GM21528 (cell line): ENCODE measurements around the gene BCL2L1.

Experiments
- ATAC-seq: cut with Tn5 transposase; IDR thresholded peaks from one replicate; pipeline ENCODE4 v1.9.1; 2021; ENCODE audit warnings: mild to moderate bottlenecking, moderate library complexity; ENCODE audit not compliant: unreplicated experiment, low FRiP score

Gene BCL2L1

GRCh38 chr20:31695849-31696804, 26.5 kb downstream of the BCL2L1 start:
- ATAC-seq, result no peak

- ATAC-seq, result no peak
These were observed 27.6 kb downstream of the BCL2L1 start for GRCh38 chr20:31694842-31695593.

- no peak for ATAC-seq
These were observed 28.5 kb downstream of the BCL2L1 start for GRCh38 chr20:31693987-31694661.

- no peak for ATAC-seq
These were observed 29.3 kb downstream of the BCL2L1 start for GRCh38 chr20:31693402-31693801.

GRCh38 chr20:31691646-31692275, 30.9 kb downstream of the BCL2L1 start:
- ATAC-seq, result no peak

GRCh38 chr20:31690124-31690666, 32.5 kb downstream of the BCL2L1 start:
- ATAC-seq, result no peak

- no peak for ATAC-seq
These were observed 33.5 kb downstream of the BCL2L1 start for GRCh38 chr20:31689141-31689540.

- ATAC-seq, result no peak
These were observed 34.9 kb downstream of the BCL2L1 start for GRCh38 chr20:31687777-31688176.

GRCh38 chr20:31685853-31686643, 36.6 kb downstream of the BCL2L1 start:
- no peak for ATAC-seq

- ATAC-seq, result peak; percentile 47
These were observed 38.3 kb downstream of the BCL2L1 start for GRCh38 chr20:31684153-31685015.

GRCh38 chr20:31682927-31683326, 39.7 kb downstream of the BCL2L1 start:
- no peak for ATAC-seq

GRCh38 chr20:31682352-31682751, 40.3 kb downstream of the BCL2L1 start:
- no peak for ATAC-seq

- ATAC-seq, result no peak
These were observed 40.9 kb downstream of the BCL2L1 start for GRCh38 chr20:31681769-31682168.

GRCh38 chr20:31681128-31681727, 41.4 kb downstream of the BCL2L1 start:
- ATAC-seq, result no peak

- ATAC-seq, result no peak
These were observed 42.2 kb downstream of the BCL2L1 start for GRCh38 chr20:31680286-31681127.

- ATAC-seq, result no peak
These were observed 43.0 kb downstream of the BCL2L1 start for GRCh38 chr20:31679357-31680285.
